Measurements from ENCODE around the gene PPFIBP2.

Gene PPFIBP2

GRCh38 chr11:7655253-7656217, 141.7 kb downstream of the PPFIBP2 start:
- ChIA-PET POLR2A (no interaction called here), CTCF (interaction anchor here (0.5 to 6.7 kb wide), 6 partner anchors 10 to 557 kb away, joined by 3 to 124 read pairs (median 3); no protein-coding TSS in a partner anchor)
- H3K27ac ChIP-seq (ENCODE audit: extremely low read depth, low read depth, low read length), result no peak overlapping the region
- no peaks in the 10 kb centered on the region for H3K4me1 ChIP-seq (ENCODE audit: control insufficient read depth, insufficient read depth, low read length)
- no peak for TF ChIP-seq ELK4 (IDR thresholded peaks at IDR 0.05; ENCODE audit: borderline replicate concordance, low read depth, low read length)
- no peak for TF ChIP-seq SCRT1 (tag by site-specific recombination; IDR thresholded peaks at IDR 0.05; ENCODE audit: borderline replicate concordance)
- TF ChIP-seq GLI4 (tag by site-specific recombination; IDR thresholded peaks at IDR 0.05), result no peak
- no peak for TF ChIP-seq KLF8 (tag by site-specific recombination; IDR thresholded peaks at IDR 0.05)
- peaks cover 0 to 50% of the 10 kb centered on the region in 2 experiments; a peak in 1 of 3 replicates for H3K36me3 ChIP-seq (ENCODE audit: control insufficient read depth in 2 of 2, insufficient read depth in 1 of 2, low read length in 2 of 2)
- no peaks in the 10 kb centered on the region for H3K9me3 ChIP-seq (ENCODE audit: control insufficient read depth, insufficient read depth, low read depth, low read length)
- H3K4me3 ChIP-seq (ENCODE audit: low read depth, low read length), result no peak overlapping the region

- H3K4me1 ChIP-seq (ENCODE audit: control insufficient read depth, insufficient read depth, low read length), result no peaks in the 10 kb centered on the region
- no peaks in the 10 kb centered on the region for H3K9me3 ChIP-seq (ENCODE audit: control insufficient read depth, insufficient read depth, low read depth, low read length)
- no peak for TF ChIP-seq ZNF513 (tag by site-specific recombination; IDR thresholded peaks at IDR 0.05)
- no peak for TF ChIP-seq PBX3 (CRISPR knock-in tag; IDR thresholded peaks at IDR 0.05)
- no peak for TF ChIP-seq ZNF311 (tag by site-specific recombination; IDR thresholded peaks at IDR 0.05; ENCODE audit: borderline replicate concordance)
- no peak for TF ChIP-seq INSM2 (tag by site-specific recombination; IDR thresholded peaks at IDR 0.05)
- TF ChIP-seq SCRT2 (tag by site-specific recombination; IDR thresholded peaks at IDR 0.05), result no peak
- TF ChIP-seq ZNF585B (tag by site-specific recombination; IDR thresholded peaks at IDR 0.05), result no peak
- TF ChIP-seq PATZ1 (tag by site-specific recombination; IDR thresholded peaks at IDR 0.05), result no peak
- no peak for TF ChIP-seq ZNF560 (tag by site-specific recombination; IDR thresholded peaks at IDR 0.05; ENCODE audit: borderline replicate concordance)
- no peak for TF ChIP-seq HOXA7 (CRISPR knock-in tag; IDR thresholded peaks at IDR 0.05; ENCODE audit: borderline replicate concordance)
- no peak for TF ChIP-seq ZNF423 (tag by site-specific recombination; IDR thresholded peaks at IDR 0.05)
- no peak for TF ChIP-seq KLF9 (tag by site-specific recombination; IDR thresholded peaks at IDR 0.05; ENCODE audit: low read depth)
- H3K36me3 ChIP-seq (ENCODE audit: control insufficient read depth in 2 of 2, insufficient read depth in 1 of 2, low read length in 2 of 2), result peaks cover 0 to 38% of the 10 kb centered on the region in 2 experiments; a peak in 1 of 3 replicates
- ChIA-PET POLR2A (no interaction called here), CTCF (interaction anchor here (0.6 to 6.7 kb wide), 29 partner anchors 8 to 844 kb away, joined by 3 to 124 read pairs (median 5); partner anchors contain the start of gene PPFIBP2)
- no peak overlapping the region for H3K27ac ChIP-seq (ENCODE audit: extremely low read depth, low read depth, low read length)
- no peak overlapping the region for H3K4me3 ChIP-seq (ENCODE audit: low read depth, low read length)
Observed at GRCh38 chr11:7656704-7657103, 142.9 kb downstream of the PPFIBP2 start.

Data from HEK293 (cell line).